Stimulated activated CD8-positive, alpha-beta memory T cell treated with anti-CD3 and anti-CD28 coated beads, Interleukin-2, amount 100 ng/mL, for 1 hour (primary cell): ENCODE measurements around the gene DCHS2.

Source experiments
- DNase-seq, 2 donors: peaks; one replicate each; pipeline ENCODE4 v3.0.0-alpha.2; 2020; ENCODE audit warnings: low read depth in 2 of 2

The DCHS2 gene, protein sequence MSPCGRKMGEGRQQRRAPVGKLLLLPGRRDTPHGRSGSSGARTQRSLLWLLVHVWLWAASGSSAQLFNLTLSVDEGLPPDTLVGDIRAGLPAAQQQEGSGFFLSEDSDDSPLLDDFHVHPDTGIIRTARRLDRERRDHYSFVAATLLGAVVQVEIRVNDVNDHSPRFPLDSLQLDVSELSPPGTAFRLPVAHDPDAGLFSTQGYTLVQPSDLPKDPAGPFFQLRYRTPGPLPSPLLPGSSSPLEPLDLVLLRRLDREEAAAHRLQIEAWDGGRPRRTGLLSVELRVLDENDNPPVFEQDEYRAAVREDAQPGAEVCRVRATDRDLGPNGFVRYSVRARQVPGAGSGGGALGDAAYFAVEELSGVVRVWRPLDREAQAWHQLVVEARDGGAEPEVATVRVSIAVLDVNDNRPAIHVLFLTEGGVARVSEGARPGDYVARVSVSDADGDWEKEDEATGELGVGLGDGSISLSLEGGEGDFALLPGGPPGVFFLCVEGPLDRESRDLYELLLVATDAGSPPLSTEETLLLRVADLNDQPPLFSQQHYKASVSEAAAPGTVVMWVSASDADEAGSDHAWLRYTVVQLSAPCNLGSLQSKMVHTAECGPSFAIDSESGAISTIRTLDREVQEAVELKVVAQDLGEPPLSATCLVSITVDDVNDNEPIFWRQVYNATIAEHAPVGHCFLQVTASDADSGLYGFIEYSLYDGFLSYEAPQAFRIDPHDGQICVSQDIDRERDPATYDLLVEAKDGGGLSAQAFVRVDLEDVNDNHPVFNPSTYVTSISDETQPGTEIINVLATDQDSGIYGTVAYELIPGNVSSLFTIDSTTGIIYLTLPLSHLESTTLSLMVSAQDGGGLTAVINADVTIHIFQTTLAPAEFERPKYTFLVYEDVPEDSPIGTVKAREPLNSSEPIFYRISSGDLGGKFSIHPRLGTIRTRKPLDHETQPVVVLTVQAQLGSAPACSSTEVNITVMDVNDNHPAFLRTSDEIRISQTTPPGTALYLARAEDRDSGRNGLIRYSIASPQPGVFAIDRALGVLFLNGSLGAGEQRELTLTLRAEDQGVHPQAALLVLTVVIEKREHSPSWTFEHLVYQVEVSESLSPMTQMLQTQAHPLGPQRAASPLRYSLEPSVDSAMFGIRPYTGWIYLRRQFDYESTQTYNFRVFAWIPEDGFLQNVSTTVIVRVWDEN (N-terminal part only)

DNA sequence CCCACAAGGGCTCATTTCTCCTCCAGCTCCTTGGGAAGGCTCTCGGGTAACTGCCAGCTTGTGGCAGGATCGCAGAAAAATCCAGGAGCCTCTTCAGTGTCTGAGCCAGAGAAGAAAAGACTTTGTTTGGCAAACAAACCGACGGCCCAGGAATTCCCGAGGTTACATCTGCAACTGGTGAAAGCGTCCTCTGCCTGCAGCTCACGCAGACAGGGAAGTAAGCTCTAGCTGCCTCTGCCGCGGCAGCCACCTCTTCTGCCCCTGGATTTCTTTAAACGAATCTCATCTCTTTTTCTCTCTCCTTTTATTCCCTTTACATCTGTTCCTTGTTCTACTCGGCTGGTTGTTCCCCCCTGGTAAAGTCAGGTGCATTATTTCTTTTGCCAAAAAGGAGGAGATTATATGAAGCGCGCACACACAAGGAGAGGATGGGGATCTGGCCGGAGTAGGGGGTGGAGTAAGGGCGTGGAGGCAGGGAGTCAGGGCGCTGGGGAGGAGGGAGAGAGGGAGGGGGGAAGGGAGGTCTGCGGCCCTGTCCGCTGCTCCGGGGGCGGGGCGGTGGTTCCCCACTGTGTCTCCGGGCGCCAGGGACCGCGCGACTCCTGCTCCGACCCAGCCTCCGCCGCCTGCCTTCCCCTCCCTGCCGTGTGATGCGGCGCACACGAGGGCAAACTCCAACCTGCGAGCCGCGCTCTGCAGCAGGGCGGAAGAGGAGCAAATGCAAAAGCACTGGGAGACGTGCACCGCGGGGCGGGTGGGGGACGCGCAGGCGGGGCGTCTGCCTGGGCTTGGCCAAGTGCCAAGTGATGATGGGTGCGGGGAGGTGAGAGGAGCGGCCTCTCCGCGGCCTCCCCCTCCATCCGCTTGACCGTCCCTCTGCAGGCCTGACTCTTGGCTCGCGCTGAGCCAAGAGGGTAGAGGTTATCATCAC lies at the start of gene DCHS2:
TSS of gene DCHS2 (minus strand) at position 459 of the 931 bp plus-strand sequence. CDS start at position 15, 444 bp downstream.
- no peak for DNase-seq

DNA sequence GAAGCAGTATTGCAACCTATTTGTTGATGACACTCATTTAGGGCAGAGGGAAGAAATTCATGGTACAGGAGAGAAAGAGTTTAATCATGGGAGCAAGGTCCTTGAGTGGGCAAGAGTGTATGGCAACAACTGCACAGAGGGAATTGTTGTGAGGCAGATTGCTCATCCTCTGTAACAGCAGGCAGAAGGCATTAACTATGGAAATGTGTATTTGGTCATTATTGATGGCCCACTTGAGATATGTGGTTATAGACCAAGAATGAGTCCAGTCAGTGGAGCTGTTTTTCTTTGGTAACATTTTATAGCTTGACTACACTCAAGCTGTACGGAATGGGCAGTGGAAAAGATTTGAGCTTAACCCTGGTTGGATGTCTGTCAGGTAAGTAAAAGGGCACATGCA lies 42.7 kb upstream of the DCHS2 start:
- no peak for DNase-seq

GRCh38 chr4:154529728-154530519 lies 38.3 kb upstream of the DCHS2 start:
- no peak for DNase-seq

GRCh38 chr4:154528869-154529268 lies 37.3 kb upstream of the DCHS2 start:
- DNase-seq: no peak

GRCh38 chr4:154527308-154527707 lies 35.7 kb upstream of the DCHS2 start:
- no peak for DNase-seq

DNA sequence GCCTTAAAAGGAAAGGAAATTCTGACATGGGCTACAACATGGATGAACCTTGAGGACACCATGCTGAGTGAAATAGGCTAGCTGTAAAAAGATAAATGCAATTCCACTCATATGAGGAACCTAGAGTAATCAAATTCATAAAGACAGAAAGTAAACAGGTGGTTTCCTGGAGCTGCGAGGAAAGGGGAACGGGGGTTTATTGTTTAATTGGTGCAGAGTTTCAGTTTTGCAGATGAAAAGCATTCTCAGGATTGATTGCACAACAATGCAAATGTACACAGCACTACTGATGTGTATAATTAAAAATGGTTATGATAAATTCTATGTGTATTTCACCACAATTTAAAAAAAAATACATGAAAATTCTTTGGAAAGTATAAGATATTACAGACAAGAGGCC lies 34.6 kb upstream of the DCHS2 start:
- DNase-seq: no peak

DNA sequence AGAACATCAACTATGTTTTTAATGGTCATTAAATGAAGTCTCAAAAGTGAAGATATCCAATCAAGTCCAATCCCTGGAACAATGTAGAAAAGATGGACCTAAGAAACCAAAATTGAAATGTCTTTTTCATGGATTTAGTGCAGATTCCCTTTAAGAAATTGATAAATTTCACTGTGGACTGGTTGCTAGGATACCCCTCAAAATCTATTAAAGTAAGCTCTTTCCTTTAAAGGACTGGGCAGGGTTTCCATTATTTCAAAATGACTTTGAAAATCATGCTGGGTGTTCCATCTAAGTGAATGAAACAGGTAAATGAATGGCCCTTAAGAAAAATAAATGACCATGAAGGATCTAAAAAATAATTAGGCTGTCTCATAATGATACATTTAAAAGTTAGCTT lies 30.0 kb upstream of the DCHS2 start:
- DNase-seq: no peak

- no peak for DNase-seq
These were observed 27.6 kb upstream of the DCHS2 start for GRCh38 chr4:154519214-154519613.

GRCh38 chr4:154517591-154517990 lies 26.0 kb upstream of the DCHS2 start:
- DNase-seq: no peak

GRCh38 chr4:154516318-154517029 lies 24.9 kb upstream of the DCHS2 start:
- no peak for DNase-seq

DNA sequence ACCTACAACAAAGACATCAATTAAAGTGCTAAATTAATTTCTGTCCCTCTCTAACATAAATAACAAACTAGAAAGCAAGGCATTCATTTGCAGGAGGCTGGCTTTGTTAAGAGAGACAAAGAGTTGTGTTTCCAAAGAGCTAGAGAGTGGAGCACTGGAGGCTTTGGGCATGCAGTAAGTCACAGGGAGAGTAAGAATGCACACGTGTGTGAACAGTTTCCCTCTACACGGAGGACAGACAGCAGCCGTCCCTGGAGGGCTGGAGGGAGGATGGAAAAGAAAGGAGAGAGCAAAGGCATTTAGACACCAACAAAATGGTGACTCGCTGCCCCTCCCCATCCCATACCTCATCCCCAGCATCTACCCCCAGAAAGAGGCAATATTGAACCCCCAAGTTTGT lies 20.4 kb upstream of the DCHS2 start:
- DNase-seq: no peak

DNA sequence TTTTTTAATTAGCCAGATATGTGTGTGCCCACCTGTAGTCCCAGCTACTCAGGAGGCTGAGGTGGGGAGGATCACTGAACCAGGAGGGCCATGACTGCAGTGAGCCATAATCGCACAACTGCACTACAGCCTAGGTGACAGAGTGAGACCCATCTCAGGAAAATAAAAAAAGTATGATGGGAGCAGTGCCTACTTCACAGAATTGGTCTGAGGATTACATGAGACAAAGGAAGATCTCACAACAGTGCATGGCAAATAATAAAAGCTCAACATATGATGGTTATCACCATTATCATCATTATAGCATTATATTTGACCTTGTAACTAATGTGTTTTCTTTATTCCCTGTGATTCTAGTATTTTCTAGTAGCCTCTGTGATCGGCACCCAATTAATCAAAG lies 19.9 kb upstream of the DCHS2 start:
- DNase-seq: no peak

GRCh38 chr4:154507156-154507555 lies 15.6 kb upstream of the DCHS2 start:
- no peak for DNase-seq

- DNase-seq: no peak
These were observed 14.7 kb upstream of the DCHS2 start for GRCh38 chr4:154506253-154506652.

- no peak for DNase-seq
These were observed 12.0 kb upstream of the DCHS2 start for GRCh38 chr4:154503598-154503997.

DNA sequence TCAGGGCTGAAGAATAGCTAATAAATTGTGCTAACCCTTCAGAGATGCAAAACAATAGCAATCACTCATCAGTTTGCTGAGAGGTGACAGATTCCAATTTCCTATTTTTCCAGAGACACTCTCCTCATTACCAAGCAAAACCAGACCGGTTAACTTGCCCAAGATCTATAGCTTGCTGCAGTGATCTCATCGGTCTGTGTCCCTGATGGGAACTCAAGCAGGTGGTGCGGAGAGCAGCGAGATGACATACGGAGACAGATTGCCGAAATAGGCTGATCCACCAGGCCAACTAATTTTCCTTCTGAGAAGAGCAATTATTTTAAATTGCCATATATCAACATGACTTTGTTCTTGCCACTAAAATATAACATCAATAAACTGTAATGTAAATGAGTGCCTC lies 10.5 kb upstream of the DCHS2 start:
- no peak for DNase-seq

GRCh38 chr4:154497889-154498288 lies 6.3 kb upstream of the DCHS2 start:
- no peak for DNase-seq

GRCh38 chr4:154495867-154496266 lies 4.3 kb upstream of the DCHS2 start:
- no peak for DNase-seq

DNA sequence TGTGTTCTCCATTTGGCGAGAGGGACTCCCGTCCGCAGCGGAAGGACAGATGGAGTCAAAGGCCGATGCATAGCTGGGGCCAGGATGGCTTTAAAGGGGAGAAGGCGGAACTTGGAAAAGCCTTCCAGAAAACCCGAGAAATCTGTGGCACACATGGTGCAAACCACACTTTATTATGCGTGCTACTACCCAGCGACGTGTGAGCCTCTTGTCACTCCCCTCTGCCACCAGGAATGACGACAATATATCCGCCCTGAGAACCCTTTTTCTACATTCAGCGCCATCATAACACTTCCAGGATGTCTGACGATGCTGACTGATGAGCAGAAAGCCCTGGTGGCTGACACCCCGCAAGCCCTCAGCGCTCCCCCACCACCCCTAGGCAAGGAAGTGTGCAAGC lies 689 bp upstream of the DCHS2 start:
- no peak for DNase-seq
